Activated T-cell treated with anti-CD3 and anti-CD28 coated beads for 1 hour (primary cell): ENCODE measurements around the gene SLC41A1.

ENCODE experiments used
- DNase-seq: peaks from one replicate; pipeline ENCODE4 v3.0.0-alpha.2; 2020; ENCODE audit warnings: low read depth

The SLC41A1 gene

GRCh38 chr1:205751036-205751651, 61.9 kb downstream of the SLC41A1 start:
- no peak for DNase-seq

GRCh38 chr1:205750138-205751035, 62.6 kb downstream of the SLC41A1 start, which contains the start of gene NUCKS1:
TSS of gene NUCKS1 (minus strand) at chr1:205750182. CDS start at chr1:205749973, 209 bp downstream.
- DNase-seq = peak; percentile 90

- peak; percentile 91 for DNase-seq
Observed at GRCh38 chr1:205749234-205750137, 63.5 kb downstream of the SLC41A1 start.

GRCh38 chr1:205748403-205749233, 64.4 kb downstream of the SLC41A1 start:
- DNase-seq = no peak

GRCh38 chr1:205746757-205747412, 66.1 kb downstream of the SLC41A1 start:
- no peak for DNase-seq

GRCh38 chr1:205744403-205744802, 68.6 kb downstream of the SLC41A1 start:
- no peak for DNase-seq

- DNase-seq = no peak
Observed at GRCh38 chr1:205743977-205744376, 69.0 kb downstream of the SLC41A1 start.

- no peak for DNase-seq
Observed at GRCh38 chr1:205741681-205742080, 71.3 kb downstream of the SLC41A1 start.

GRCh38 chr1:205739348-205740160, 73.4 kb downstream of the SLC41A1 start:
- no peak for DNase-seq
